GM19438 (cell line): ENCODE results near the gene RABL6.

Experiments used
- ATAC-seq: cut with Tn5 transposase; IDR thresholded peaks from one replicate; pipeline ENCODE4 v1.9.1; 2021; ENCODE audit warnings: low read depth; ENCODE audit not compliant: unreplicated experiment

Gene RABL6

DNA sequence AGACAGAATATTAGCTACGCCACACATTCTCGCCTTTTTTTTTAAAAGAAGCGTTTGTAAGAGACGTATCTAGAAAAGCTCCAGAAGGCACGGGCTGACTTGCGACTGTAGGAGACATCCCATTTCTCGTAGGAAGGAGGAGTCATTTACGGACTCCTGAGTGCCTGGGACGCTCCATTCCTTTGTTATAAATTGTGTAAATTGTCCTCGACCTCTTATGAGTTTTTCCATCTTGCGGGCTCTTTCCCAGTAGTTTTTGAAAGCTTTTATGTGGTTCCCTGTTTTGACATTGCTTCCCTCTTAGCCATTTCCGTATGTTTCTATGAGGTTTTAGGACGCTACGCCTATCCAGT is 1.0 kb downstream of the RABL6 start:
- no peak for ATAC-seq

DNA sequence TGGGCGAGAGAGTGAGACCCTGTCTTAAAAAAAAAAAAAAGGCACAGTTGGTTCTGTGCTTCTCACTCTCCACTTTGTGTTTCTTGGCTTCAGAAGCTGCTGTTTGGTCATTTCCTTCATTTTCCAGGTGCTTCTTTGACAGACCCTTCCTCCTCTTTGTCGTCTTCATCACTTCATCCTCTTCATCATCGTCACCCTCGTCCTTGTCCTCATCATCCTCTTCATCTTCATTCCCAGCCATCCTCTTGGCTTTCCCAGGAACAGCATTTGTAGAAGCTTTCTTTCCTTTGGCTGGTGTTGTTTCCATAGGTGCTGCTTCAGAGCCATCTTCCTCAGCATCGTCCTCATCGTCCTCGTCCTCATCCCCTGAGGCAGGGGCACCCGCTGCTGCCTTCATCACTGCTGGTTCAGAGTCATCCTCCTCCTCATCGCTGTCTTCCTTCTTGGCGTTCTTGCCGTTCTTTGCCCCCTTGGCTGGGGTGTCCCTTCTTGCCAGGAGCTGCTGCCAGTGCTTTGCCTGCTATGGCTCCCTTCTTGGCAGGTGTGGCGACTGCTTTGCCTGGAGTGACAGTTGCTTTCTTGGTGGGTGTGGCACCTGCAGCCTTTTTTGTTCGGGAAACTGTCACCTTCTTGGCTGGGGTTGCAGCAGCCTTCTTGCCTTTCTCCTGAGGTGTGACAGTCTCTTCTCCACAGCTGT is 7.1 kb downstream of the RABL6 start:
- ATAC-seq: no peak

DNA sequence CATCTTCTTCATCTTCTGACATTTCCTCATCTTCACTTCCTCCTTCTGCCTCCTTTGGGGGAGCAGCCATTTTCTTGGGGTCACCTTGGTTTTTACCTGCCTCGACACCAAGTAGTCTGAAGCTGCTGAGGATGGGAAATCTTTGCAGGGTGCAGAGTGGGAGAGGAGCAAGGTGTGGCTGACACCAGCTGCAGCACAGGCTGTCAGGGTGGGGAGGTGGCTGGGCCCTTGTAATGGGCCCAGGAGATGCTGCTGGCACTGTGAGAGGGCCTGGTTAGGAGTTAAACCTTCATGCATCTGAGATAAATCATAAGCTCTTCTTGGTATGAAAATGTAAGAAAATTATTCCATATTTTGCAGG is 7.7 kb downstream of the RABL6 start:
- ATAC-seq: no peak

DNA sequence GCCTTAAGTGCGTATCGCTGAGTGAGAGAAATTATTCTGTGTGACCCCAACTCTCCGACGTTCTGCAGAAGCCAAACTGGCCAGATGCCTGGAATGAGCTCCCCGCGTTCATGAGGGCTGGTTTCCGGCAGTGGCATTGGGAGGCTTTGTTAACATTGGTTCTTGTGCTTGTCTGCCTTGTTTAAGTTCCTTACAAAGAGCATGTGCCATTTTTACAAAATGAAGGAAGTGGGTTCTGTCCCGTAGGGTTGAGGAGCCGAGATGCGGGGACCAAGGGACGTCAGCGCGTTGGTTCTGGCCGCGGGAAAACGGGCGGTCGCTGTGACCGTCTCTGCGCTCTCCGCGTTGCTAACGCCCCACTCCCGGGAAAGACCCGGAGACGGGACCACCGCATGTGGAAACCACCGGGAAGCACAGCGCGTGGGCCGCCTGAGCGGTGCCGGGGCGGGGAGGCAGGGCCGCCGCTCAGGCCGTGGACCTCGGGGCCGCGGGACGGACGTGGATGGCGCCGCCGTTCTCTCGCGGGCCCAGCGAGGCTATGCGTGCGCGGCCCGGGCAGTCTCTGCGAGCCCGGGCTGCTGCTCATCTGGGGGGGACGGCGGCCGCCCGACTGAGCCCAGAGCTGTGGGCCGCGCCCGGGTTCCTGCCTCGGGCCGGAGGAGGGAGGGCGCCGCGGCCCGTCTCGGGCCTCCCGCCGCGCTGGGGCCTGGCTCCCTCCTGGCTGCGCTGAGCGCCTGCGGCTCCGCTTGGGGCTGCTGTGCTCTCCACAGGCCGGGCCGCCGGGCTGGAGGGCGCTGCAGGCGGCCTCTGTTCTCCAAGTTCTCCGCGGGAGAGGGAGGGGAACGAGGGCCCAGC is 13.4 kb downstream of the RABL6 start:
- ATAC-seq: no peak

DNA sequence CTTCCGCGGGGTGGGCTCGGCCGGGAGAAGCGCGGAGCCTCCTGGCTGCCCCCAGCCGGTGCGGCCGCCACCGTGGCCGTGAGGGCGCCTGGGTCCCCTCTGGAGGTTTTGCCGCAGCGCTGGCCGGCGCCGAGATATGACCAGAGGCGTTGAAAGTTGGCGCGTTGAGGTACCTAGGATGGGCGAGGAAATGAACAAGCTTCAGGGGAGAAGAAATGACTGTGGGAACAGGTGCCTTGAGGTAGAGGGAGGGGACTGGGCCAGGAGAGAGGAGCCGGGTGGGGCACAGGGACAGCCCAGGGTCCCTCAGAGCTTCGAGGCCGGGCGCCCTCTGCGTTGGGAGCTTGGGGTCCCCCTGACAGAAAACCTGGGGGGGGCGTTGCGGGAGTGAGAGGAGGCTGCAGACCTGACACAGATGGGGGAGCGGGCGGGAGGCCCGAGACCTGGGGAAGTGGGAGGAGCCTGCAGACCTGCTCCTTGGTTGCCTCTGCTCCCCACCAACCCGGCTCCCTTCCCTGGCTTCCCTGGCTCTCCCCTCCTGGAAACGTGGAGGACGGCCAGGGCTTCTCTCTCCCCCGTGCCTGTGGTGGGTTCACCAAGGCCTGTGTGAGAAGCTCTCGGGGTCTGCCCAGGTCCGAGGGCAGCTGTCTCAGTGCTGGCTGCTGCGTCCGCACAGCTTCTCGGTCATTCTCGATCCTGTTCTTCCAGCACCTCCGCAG is 14.2 kb downstream of the RABL6 start:
- ATAC-seq: no peak

DNA sequence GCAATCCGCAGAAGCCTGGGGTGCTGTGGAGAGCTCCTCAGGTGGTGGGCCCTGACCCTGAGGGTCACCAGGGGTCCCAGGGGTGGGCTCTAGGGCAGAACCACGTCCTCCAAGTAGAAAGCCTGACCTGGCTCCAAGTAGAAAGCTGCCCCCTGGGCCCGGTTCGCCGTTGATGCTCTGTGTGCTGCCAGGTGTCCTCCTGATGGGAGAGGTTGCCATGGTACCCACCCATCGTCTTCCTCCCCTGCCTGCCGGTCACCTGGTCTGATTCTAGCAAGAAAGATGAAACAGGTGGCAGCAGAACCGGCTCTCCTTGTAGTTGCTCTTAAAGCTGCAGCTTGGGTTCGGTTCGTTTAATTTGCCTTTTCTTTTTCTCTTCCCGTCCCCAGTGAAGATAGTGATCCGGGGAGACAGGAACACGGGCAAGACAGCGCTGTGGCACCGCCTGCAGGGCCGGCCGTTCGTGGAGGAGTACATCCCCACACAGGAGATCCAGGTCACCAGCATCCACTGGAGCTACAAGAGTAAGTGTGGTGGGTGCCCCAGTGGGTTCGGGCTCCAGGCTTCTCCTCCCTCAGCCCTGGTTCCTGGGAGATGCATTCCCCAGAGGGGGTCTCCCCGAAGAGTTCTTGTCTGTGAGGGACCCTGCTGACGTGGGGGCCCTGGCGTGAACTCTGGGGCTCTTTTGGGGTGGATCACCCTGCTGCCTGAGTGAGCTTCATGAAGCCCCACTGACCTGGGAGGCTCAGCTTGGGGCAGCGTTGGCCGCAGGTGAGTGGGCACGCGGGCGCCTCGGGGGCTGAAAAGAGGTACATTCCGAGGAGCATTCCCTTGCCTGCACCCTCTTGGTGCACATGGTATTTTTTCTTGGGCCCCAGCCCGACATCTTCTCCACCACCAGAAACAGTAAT is 15.6 kb downstream of the RABL6 start:
- ATAC-seq: no peak

DNA sequence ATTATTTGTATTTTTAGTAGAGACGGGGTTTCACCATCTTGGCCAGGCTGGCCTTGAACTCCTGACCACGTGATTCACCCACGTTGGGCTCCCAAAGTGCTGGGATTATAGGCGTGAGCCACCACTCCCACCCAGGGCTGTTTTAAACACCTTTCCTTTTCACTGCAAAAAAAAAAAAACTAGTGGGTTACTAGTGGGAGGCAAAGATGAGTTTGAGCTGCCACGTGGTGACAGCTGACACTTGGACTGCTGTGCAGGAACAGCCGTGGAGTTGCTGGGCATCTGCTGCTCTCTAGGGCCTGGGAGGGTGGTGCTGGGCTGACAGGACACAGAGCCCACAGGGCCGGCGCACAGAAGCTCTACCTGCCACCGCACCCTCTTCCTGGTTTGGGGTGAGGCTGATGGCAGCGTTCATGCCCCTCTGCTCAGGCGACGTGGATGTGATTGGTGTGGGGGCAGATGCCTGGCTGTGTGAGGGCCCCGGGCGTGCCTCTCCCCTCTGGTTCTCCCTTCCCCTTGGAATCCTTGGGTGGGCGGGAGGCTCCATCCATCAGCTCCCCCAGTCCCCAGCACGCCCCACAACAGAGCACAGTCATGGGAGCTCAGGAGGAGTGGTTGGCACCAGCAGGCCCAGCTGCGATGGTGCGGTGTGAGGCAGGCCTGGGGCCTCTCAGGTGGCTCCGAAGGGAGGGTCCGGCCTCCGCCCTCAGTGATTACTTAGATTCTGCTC is 16.9 kb downstream of the RABL6 start:
- ATAC-seq: no peak

DNA sequence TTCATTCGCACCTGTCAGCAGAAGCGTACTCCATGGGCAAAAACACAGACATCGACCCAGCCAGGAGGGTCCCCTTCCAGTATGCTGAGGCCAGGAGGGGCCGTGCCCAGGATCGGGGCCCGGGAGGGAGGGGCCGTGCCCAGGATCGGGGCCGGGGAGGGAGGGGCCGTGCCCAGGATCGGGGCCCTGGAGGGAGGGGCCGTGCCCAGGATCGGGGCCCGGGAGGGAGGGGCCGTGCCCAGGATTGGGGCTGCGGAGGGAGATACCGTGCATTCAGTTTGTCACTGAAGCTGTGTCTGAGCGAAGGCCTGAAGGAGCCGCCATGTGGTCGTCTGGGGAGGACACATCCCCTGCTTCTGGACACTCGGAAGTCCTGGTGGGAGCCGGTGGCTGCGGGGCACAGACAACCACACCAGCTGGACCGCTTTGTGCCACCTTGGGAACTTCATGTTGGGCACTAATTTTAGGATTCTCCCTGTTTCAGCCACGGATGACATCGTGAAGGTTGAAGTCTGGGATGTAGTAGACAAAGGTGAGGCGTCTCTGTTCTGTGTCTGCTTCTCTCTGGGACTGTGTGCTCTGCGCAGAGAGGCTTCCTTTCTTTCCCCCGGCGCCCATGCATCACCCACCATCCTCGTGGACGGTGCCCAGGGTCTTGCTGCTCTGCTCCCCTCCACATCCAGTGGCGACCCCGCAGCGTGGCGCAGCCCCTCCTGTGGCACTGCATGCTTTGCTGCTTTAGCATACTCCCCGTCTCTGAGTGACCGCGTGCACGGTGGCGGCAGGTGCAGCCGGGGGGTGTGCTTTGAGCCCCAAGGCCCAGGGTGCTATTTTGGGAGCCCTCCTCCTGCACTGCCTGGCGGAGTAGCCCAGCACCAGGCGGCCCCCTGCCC is 17.8 kb downstream of the RABL6 start:
- no peak for ATAC-seq

DNA sequence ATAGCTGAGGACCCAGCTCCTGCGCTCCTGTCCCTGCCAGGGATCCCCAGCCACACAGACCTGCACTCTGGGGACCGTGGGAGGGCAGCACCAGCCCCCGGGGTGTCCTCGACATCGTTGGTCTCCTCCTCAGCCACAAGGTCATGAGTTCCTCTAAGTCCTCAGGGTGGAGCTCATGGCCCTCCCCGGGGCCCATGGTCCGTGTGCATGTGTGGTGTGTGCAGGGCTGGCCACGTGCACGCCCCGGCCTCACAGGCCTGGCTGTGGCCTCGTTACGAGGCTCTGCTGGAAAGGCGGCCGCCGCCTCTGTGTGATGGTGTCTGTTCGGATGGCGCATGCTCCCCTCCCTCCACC is 18.4 kb downstream of the RABL6 start:
- ATAC-seq: no peak

DNA sequence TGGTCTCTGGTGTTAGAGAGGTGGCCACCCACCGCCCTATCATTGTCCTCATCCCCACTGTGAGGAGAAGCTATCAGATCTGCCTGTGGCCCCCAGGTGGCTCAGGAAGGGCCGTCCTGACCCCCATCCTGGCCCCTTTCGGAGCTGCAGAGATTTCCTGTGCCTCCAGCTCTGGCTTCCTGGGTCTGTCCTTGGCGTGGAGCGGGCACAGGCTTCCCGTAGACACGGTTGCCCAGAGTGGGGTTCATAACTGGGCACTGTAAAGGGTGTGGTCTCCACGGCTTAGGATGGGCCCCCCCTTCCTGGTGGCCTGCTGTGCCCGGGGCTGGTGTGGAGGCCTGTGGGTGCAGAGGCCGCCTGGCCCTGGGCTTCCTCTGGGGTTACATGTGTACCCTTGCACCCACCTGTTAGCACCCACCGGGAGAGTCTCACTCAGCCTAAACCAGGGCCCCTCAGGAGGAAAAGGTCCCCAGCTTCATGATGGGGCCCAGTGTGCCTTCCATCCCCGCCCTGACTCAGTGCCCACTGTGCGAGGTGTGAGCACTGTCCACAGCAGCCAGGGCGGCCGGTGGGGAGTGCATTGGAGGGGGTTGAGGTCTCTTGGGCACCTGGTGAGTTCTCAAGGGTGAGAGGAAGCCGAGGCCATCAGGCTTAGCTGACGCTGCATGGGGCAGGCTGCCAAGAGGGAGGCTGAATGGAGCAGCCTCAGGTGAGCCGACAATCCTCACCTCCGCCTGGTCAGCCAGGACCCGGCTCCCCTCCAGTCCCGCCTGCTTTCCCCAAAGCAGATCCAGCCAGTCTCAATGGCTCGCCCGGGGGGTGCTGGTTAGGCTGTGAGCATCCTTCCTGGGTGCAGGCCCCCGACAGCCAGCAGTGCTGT is 19.2 kb downstream of the RABL6 start:
- no peak for ATAC-seq

DNA sequence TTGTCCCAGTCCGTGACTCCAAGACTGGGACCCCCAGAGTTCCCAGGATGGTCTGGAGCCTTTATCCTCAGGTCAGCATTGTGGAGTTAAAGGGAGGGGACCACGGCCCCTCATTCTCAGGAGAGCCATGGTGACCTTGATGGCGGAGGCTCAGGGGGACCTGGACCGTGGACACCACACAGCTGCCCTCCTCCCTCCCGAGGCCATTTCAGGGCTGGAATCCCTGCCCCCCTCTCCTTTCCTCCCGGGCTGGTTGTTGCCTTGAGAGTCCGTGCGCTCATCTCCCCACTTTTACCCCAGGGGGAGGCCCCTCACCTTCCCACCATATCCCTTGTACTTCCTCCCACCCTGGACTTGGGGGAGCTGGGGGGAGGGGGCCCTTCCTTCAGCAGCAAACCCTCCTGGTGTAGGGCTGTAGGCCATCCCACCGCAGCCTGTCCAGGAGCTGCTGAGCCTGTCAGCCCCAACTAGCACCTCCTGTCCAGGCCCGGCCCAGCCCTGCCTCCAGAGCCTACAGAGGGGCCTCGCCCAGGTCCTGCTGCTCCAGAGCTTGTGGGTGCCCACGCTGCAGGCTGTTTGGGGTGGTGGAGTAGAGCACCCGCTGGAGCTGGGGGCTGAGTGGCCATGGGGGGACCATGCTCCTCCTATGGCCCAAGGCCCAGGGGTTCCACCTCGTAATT is 20.2 kb downstream of the RABL6 start:
- ATAC-seq: no peak

DNA sequence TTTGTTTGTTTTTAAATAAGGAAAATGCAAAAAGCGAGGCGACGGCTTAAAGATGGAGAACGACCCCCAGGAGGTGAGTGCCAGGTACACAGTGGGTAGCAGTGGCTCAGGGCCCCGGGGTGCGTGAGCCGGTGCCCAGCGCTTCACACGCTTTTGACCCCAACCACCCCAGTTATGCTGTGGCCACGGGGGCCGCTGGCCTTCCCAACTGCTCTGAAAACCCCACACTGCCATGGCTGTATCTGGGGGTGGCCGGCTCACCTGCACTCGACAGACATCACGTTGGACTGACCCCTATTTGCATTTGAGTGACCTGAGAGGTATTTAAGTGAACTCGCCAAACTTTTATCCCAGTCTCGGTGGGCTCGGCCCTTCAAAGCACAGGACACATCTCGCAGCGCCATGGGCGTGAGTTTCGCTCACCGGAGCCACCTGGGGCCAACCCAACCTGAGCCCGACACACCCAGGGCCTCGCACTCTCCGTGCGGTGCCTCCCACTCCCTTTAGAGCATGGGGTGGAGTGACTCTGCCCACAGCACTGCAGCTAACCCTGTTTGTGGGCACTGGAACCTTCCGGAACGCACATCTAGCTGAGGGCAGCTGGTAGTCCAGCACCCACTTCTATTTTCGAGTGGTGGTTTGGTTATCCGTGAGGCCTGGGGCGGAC is 20.9 kb downstream of the RABL6 start:
- ATAC-seq: no peak

DNA sequence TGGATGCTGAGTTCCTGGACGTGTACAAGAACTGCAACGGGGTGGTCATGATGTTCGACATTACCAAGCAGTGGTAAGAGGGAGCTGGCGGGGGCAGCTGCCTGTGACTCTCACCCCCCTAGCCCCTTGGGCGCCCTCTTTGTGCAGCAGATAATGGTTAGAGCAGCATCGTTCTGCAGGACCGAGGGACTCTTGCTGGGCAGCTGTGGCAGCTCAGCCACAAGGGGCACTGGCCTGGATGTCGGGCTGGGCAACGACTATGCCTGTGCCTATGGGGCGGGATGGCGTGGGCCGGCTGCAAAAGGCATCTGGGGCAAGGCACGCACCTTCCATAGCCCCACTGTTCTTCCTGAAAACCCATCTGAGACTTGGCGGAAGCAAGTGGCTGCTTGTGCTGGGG is 21.7 kb downstream of the RABL6 start:
- ATAC-seq: no peak

DNA sequence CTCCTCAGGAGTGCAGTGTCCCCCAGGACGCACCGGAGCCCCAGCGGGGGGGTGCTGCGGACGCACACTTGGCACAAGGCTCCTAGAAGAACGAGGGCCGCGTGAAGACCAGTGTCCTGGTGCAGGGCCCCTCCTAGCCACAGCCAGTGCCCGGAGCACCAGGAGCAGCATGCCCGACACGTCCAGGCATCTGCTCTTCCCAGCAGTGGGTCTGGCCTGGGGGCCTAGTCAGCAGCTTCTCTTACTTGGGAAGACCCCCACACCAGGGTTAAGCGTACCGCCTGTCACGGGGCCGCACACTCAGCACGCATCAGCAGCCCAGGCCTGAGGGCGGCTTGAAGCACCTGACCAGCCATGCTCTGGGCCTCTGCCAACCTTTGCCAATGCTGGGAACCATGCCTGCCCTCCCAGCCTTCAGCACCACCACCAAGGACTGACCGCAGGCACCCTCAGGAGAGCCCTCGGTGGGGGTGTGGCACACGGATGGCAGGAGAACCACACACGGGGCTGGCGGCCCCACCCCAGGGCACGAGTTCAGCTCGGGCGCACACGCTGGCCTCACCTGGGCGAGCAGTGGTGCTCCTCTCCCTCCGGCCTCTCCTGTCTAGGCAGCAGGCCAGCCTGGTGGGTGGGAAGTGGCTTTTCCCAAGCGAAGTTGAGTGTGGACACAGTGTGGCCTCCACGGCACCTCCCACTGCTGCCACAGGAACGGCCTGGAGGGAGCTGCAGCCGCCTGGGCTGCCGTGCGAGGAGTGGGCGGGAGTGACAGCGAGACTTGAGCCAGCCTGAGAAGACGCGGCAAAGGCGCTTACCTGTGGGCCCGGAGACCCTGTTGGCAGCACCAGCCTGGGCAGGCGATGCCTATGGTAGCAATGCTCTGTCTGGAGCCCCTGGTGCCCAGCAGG is 22.5 kb downstream of the RABL6 start:
- ATAC-seq: no peak

DNA sequence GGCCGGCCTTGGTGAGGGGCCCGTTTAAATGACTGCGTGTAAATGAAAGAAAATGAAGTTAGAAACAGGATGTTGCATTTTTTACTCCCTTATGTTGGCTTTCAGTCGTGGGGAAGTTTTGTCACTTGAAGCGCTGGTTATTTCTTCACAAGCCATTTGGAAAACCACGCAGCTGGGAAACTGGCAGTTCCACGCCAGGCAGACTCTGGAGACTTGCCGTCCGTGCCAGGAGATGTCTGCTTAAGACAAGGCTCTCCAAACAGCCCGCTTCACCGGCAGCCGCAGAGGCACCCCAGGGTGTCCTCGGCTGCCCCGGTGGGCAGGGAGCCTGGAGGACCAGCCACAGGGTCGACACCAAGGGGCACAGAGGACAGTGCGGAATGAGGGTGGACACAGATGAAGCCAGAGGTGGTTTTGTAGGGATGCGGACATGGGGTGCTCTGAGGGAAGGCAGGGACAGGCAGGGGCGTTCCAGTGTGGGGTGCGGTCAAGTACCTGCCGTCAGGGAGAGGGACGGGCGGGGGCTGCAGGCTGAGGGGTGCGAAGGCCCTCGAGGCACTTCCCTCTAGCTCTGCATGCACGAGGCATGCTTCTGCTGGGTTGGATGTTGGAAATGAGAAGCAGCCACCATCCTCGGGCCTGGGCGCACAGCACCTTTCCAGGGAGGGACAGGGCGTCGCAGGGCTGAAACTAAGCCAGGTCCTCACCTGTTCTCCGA is 23.4 kb downstream of the RABL6 start:
- no peak for ATAC-seq
